ENCODE data around the gene CRLF3.
"Not testable (repeated sequence)": the region's sequence is repeated elsewhere in the genome, so short reads cannot be mapped to it uniquely, and the experiment has no call there.

- TF ChIP-seq POLR2A (IDR thresholded peaks at IDR 0.05; ENCODE audit: low read depth, low read length); POLR2AphosphoS5 (IDR thresholded peaks at IDR 0.05; ENCODE audit: low read depth, low read length); TAF1 (IDR thresholded peaks at IDR 0.05; ENCODE audit: borderline replicate concordance, low read depth, low read length): not testable (repeated sequence)
Measured at GRCh38 chr17:30735206-30735605, 89.3 kb downstream of the CRLF3 start.
